GM18508 (cell line): ENCODE data around the gene CFL2.
"Not testable (repeated sequence)": the region's sequence is repeated elsewhere in the genome, so short reads cannot be mapped to it uniquely, and the experiment has no call there.

Experiments
- ATAC-seq: cut with Tn5 transposase; IDR thresholded peaks from one replicate; pipeline ENCODE4 v1.9.1; 2021; ENCODE audit warnings: moderate number of reproducible peaks; ENCODE audit not compliant: insufficient read depth, unreplicated experiment

CFL2 gene

GRCh38 chr14:34711796-34712712, 2.3 kb downstream of the CFL2 start:
- no peak for ATAC-seq

- no peak for ATAC-seq
These were observed 3.2 kb downstream of the CFL2 start for GRCh38 chr14:34711169-34711568.

- no peak for ATAC-seq
These were observed 3.6 kb downstream of the CFL2 start for GRCh38 chr14:34710744-34711143.

- no peak for ATAC-seq
These were observed 4.4 kb downstream of the CFL2 start for GRCh38 chr14:34710006-34710405.

- ATAC-seq: no peak
These were observed 6.7 kb downstream of the CFL2 start for GRCh38 chr14:34707722-34708121.

GRCh38 chr14:34701808-34702207, 12.6 kb downstream of the CFL2 start:
- no peak for ATAC-seq

GRCh38 chr14:34700622-34701130, 13.7 kb downstream of the CFL2 start:
- no peak for ATAC-seq

GRCh38 chr14:34699873-34700621, 14.3 kb downstream of the CFL2 start:
- no peak for ATAC-seq

- ATAC-seq: not testable (repeated sequence)
These were observed 20.2 kb downstream of the CFL2 start for GRCh38 chr14:34694216-34694615.

- no peak for ATAC-seq
These were observed 21.0 kb downstream of the CFL2 start for GRCh38 chr14:34693228-34693939.

GRCh38 chr14:34692898-34693227, 21.5 kb downstream of the CFL2 start:
- no peak for ATAC-seq

- ATAC-seq: no peak
These were observed 22.0 kb downstream of the CFL2 start for GRCh38 chr14:34692348-34692747.

GRCh38 chr14:34691206-34691605, 23.2 kb downstream of the CFL2 start:
- ATAC-seq: no peak

- no peak for ATAC-seq
These were observed 25.8 kb downstream of the CFL2 start for GRCh38 chr14:34688470-34689206.

- ATAC-seq: no peak
These were observed 28.5 kb downstream of the CFL2 start for GRCh38 chr14:34685819-34686428.

- no peak for ATAC-seq
These were observed 29.8 kb downstream of the CFL2 start for GRCh38 chr14:34684578-34684977.

- no peak for ATAC-seq
These were observed 31.5 kb downstream of the CFL2 start for GRCh38 chr14:34682787-34683321.

- ATAC-seq: no peak
These were observed 33.5 kb downstream of the CFL2 start for GRCh38 chr14:34680806-34681479.

GRCh38 chr14:34678735-34679134, 35.7 kb downstream of the CFL2 start:
- ATAC-seq: no peak
